ENCODE measurements around the gene STAT5A.

GRCh38 chr17:42276359-42276608 lies 12.0 kb upstream of the STAT5A start, which contains the start of gene STAT5B:
- no peak for TF ChIP-seq REST (IDR thresholded peaks at IDR 0.05; ENCODE audit: insufficient read depth in 1 of 2, low read depth in 2 of 2, low read length in 2 of 2)
- TF ChIP-seq TAF1 (IDR thresholded peaks at IDR 0.05; ENCODE audit: borderline replicate concordance, insufficient read depth, low read length), result peak; percentile 58
- peak; percentile 44; the same call in 1 of the 2 replicates for TF ChIP-seq POLR2AphosphoS5 (IDR thresholded peaks at IDR 0.05; ENCODE audit: low read depth, low read length)
- no peak for TF ChIP-seq SIN3A (IDR thresholded peaks at IDR 0.05; ENCODE audit: borderline replicate concordance, insufficient read depth, low read length)

Data from PFSK-1 (cell line).